GM21717 (cell line): Measurements from ENCODE around the gene ZNF732.
A peak's percentile ranks its signal among the peaks of the same experiment; 100 is the strongest.
"Not testable (repeated sequence)": the region's sequence is repeated elsewhere in the genome, so short reads cannot be mapped to it uniquely, and the experiment has no call there.

ENCODE experiments used
- ATAC-seq: cut with Tn5 transposase; IDR thresholded peaks from one replicate; pipeline ENCODE4 v1.9.1; 2021; ENCODE audit warnings: mild to moderate bottlenecking, moderate library complexity; ENCODE audit not compliant: unreplicated experiment

Gene ZNF732

GRCh38 chr4:256492-256891 is 48.8 kb downstream of the ZNF732 start:
- ATAC-seq: no peak

GRCh38 chr4:253936-254756 is 51.1 kb downstream of the ZNF732 start:
- no peak for ATAC-seq

GRCh38 chr4:252065-252601 is 53.1 kb downstream of the ZNF732 start:
- no peak for ATAC-seq

- no peak for ATAC-seq
Observed at GRCh38 chr4:244471-244870, 60.8 kb downstream of the ZNF732 start.

GRCh38 chr4:243426-243825 is 61.8 kb downstream of the ZNF732 start:
- ATAC-seq: no peak

GRCh38 chr4:242121-242848 is 63.0 kb downstream of the ZNF732 start:
- peak; percentile 53 for ATAC-seq

GRCh38 chr4:241411-241810 is 63.9 kb downstream of the ZNF732 start:
- not testable (repeated sequence) for ATAC-seq

GRCh38 chr4:236028-236427 is 69.2 kb downstream of the ZNF732 start:
- no peak for ATAC-seq

GRCh38 chr4:234178-234577 is 71.1 kb downstream of the ZNF732 start:
- no peak for ATAC-seq

- no peak for ATAC-seq
Observed at GRCh38 chr4:223913-224497, 81.3 kb downstream of the ZNF732 start.
